Activated naive CD4-positive, alpha-beta T cell treated with anti-CD3 and anti-CD28 coated beads for 36 hours (primary cell): ENCODE measurements around the gene RGL3. TPM values are rescaled to one million over a fixed set of nuclear protein-coding genes. Genes with fewer than 3 reads are reported as not detected.
"Not testable (repeated sequence)": the region's sequence is repeated elsewhere in the genome, so short reads cannot be mapped to it uniquely, and the experiment has no call there.

ENCODE experiments used
- CTCF ChIA-PET: fragments of 350-600 bp; sonication (Branson Sonifier 250); formaldehyde crosslinking; loops from one replicate; lab custom pipeline; 2021; ENCODE audit warnings: antibody characterized with exemption; lab: Charles Lee
- DNase-seq: peaks from one replicate; pipeline ENCODE4 v3.0.0-alpha.2; 2020
- H3K27ac Mint-ChIP-seq: one replicate; pipeline ENCODE4 v1.8.0; 2021; ENCODE audit warnings: mild to moderate bottlenecking, mixed read lengths
- H3K27me3 Mint-ChIP-seq: one replicate; pipeline ENCODE4 v1.8.0; 2021; ENCODE audit warnings: low read depth, mixed read lengths
- H3K36me3 Mint-ChIP-seq: one replicate; pipeline ENCODE4 v1.8.0; 2021; ENCODE audit warnings: low read depth, mixed read lengths
- H3K4me1 Mint-ChIP-seq: one replicate; pipeline ENCODE4 v1.8.0; 2021; ENCODE audit warnings: low read depth, mixed read lengths
- H3K4me3 Mint-ChIP-seq: one replicate; pipeline ENCODE4 v1.8.0; 2021; ENCODE audit warnings: mild to moderate bottlenecking, moderate library complexity, mixed read lengths
- H3K9me3 Mint-ChIP-seq: one replicate; pipeline ENCODE4 v1.8.0; 2021; ENCODE audit warnings: mixed read lengths
- intact Hi-C: fragments of 100-400 bp; cut with micrococcal nuclease; formaldehyde crosslinking; loops from one replicate; pipeline ENCODE4 v1.15.1; 2023
- total RNA-seq, 2 experiments: library from RNA; stranded (reverse); gene quantifications; one replicate each; pipeline ENCODE4 v1.2.3, GENCODE V29; 2021

The RGL3 gene
- total RNA-seq, 2 experiments from 2014 or later = not detected

- no peaks in the 10 kb centered on the region for H3K4me1 Mint-ChIP-seq
- intact Hi-C loops = no loop called here
- H3K9me3 Mint-ChIP-seq = no peaks in the 10 kb centered on the region
- no peak overlapping the region for H3K4me3 Mint-ChIP-seq
- DNase-seq = peak; percentile 53
- no peak overlapping the region for H3K27ac Mint-ChIP-seq
- no peaks in the 10 kb centered on the region for H3K27me3 Mint-ChIP-seq
- peaks cover 25% of the 10 kb centered on the region for H3K36me3 Mint-ChIP-seq
- CTCF ChIA-PET = interaction anchor here (0.7 to 1.0 kb wide), 3 partner anchors 138 to 205 kb away, joined by 3 read pairs; no protein-coding TSS in a partner anchor
Observed at GRCh38 chr19:11446652-11447301, 27.7 kb upstream of the RGL3 start.

- CTCF ChIA-PET = interaction anchor here (0.8 kb wide), 1 partner anchor 204 kb away, joined by 3 read pairs; no protein-coding TSS in a partner anchor
- Mint-ChIP-seq H3K4me1 (no peaks in the 10 kb centered on the region), H3K36me3 (peaks cover 29% of the 10 kb centered on the region), H3K4me3 (no peak overlapping the region), H3K9me3 (no peaks in the 10 kb centered on the region), H3K27me3 (no peaks in the 10 kb centered on the region), H3K27ac (no peak overlapping the region)
- DNase-seq = no peak
- intact Hi-C loops = no loop called here
Observed at GRCh38 chr19:11446271-11446651, 27.1 kb upstream of the RGL3 start.

GRCh38 chr19:11445141-11445540 is 26.0 kb upstream of the RGL3 start:
- Mint-ChIP-seq H3K27me3 (no peaks in the 10 kb centered on the region), H3K36me3 (peaks cover 35% of the 10 kb centered on the region), H3K4me3 (no peak overlapping the region), H3K27ac (no peak overlapping the region), H3K9me3 (no peaks in the 10 kb centered on the region), H3K4me1 (peaks cover 5% of the 10 kb centered on the region)
- intact Hi-C loops = no loop called here
- CTCF ChIA-PET = interaction anchor here (0.7 kb wide), 2 partner anchors 68 to 124 kb away, joined by 3 read pairs; no protein-coding TSS in a partner anchor
- DNase-seq = no peak

GRCh38 chr19:11444059-11444458 is 24.9 kb upstream of the RGL3 start:
- Mint-ChIP-seq H3K4me1 (peaks cover 5% of the 10 kb centered on the region), H3K36me3 (peaks cover 32% of the 10 kb centered on the region), H3K27me3 (no peaks in the 10 kb centered on the region), H3K9me3 (no peaks in the 10 kb centered on the region), H3K27ac (no peak overlapping the region), H3K4me3 (no peak overlapping the region)
- CTCF ChIA-PET = interaction anchor here (0.6 to 1.4 kb wide), 4 partner anchors 9 to 236 kb away, joined by 3 to 6 read pairs (median 4); partner anchors contain the start of genes ODAD3 and PRKCSH
- intact Hi-C loops = no loop called here
- no peak for DNase-seq

- H3K27me3 Mint-ChIP-seq = no peaks in the 10 kb centered on the region
- no peak overlapping the region for H3K27ac Mint-ChIP-seq
- H3K4me1 Mint-ChIP-seq = peaks cover 27% of the 10 kb centered on the region
- no peak for DNase-seq
- no peaks in the 10 kb centered on the region for H3K9me3 Mint-ChIP-seq
- intact Hi-C loops = no loop called here
- peak overlapping the region; percentile 39 for H3K4me3 Mint-ChIP-seq
- peaks cover 42% of the 10 kb centered on the region for H3K36me3 Mint-ChIP-seq
- CTCF ChIA-PET = no interaction called here
Observed at GRCh38 chr19:11437955-11438354, 18.8 kb upstream of the RGL3 start.

GRCh38 chr19:11435833-11436313 is 16.8 kb upstream of the RGL3 start:
- peak overlapping the region; percentile 100 for H3K4me3 Mint-ChIP-seq
- H3K4me1 Mint-ChIP-seq = peaks cover 24% of the 10 kb centered on the region
- no peaks in the 10 kb centered on the region for H3K9me3 Mint-ChIP-seq
- intact Hi-C loops = loop anchor here (1.0 kb wide), 8 partner anchors 46 to 347 kb away; partner anchors contain the start of genes CCDC159, ECSIT, LDLR and SPC24
- peak; percentile 18 for DNase-seq
- H3K36me3 Mint-ChIP-seq = peaks cover 29% of the 10 kb centered on the region
- no peaks in the 10 kb centered on the region for H3K27me3 Mint-ChIP-seq
- CTCF ChIA-PET = interaction anchor here (0.6 to 1.4 kb wide), 6 partner anchors 8 to 60 kb away, joined by 3 to 6 read pairs (median 4); no protein-coding TSS in a partner anchor
- H3K27ac Mint-ChIP-seq = peak overlapping the region; percentile 93

GRCh38 chr19:11435057-11435832 is 16.1 kb upstream of the RGL3 start, which contains the start of the genes ODAD3 and PRKCSH:
Gene ODAD3, minus strand, starts transcription at chr19:11435121. Its CDS starts 105 bp downstream, at chr19:11435016.
Gene PRKCSH, plus strand, starts transcription at chr19:11435635. Its CDS starts 483 bp downstream, at chr19:11436118.
- peaks cover 22% of the 10 kb centered on the region for H3K4me1 Mint-ChIP-seq
- CTCF ChIA-PET = interaction anchor here (0.6 to 1.4 kb wide), 5 partner anchors 9 to 59 kb away, joined by 3 to 6 read pairs (median 4); no protein-coding TSS in a partner anchor
- H3K27ac Mint-ChIP-seq = peak within 1 kb of the TSS; percentile 93
- intact Hi-C loops = loop anchor here (1.0 kb wide), 8 partner anchors 47 to 346 kb away; partner anchors contain the start of genes CCDC159, ECSIT, LDLR and SPC24
- peaks cover 25% of the 10 kb centered on the region for H3K36me3 Mint-ChIP-seq
- DNase-seq = peak; percentile 99
- H3K27me3 Mint-ChIP-seq = no peaks in the 10 kb centered on the region
- no peaks in the 10 kb centered on the region for H3K9me3 Mint-ChIP-seq
- H3K4me3 Mint-ChIP-seq = peak within 1 kb of the TSS; percentile 100

GRCh38 chr19:11434703-11435056 is 15.6 kb upstream of the RGL3 start:
- Mint-ChIP-seq H3K4me3 (peak overlapping the region; percentile 100), H3K4me1 (peaks cover 22% of the 10 kb centered on the region), H3K36me3 (peaks cover 25% of the 10 kb centered on the region), H3K9me3 (no peaks in the 10 kb centered on the region), H3K27ac (peak overlapping the region; percentile 93), H3K27me3 (no peaks in the 10 kb centered on the region)
- intact Hi-C loops = loop anchor here (1.0 kb wide), 8 partner anchors 48 to 345 kb away; partner anchors contain the start of genes CCDC159, ECSIT, LDLR and SPC24
- no peak for DNase-seq
- CTCF ChIA-PET = interaction anchor here (1.0 to 1.4 kb wide), 4 partner anchors 9 to 58 kb away, joined by 3 to 6 read pairs (median 4); no protein-coding TSS in a partner anchor

GRCh38 chr19:11433526-11433925 is 14.4 kb upstream of the RGL3 start:
- Mint-ChIP-seq H3K4me1 (peaks cover 22% of the 10 kb centered on the region), H3K36me3 (peaks cover 20% of the 10 kb centered on the region)
- intact Hi-C loops, H3K27ac Mint-ChIP-seq, CTCF ChIA-PET, H3K27me3 Mint-ChIP-seq, H3K9me3 Mint-ChIP-seq, DNase-seq, H3K4me3 Mint-ChIP-seq: not testable (repeated sequence)

- CTCF ChIA-PET = no interaction called here
Observed at GRCh38 chr19:11426656-11427055, 7.5 kb upstream of the RGL3 start.

GRCh38 chr19:11425719-11426457 is 6.8 kb upstream of the RGL3 start:
- no peak for DNase-seq
- Mint-ChIP-seq H3K4me3 (no peak overlapping the region), H3K36me3 (no peaks in the 10 kb centered on the region), H3K4me1 (peaks cover 28% of the 10 kb centered on the region), H3K9me3 (no peaks in the 10 kb centered on the region), H3K27ac (no peak overlapping the region), H3K27me3 (peaks cover 31% of the 10 kb centered on the region)
- CTCF ChIA-PET = no interaction called here
- intact Hi-C loops = no loop called here

More at GRCh38 chr19:11426656-11427055, 7.5 kb upstream of the RGL3 start:
- intact Hi-C loops = no loop called here
- Mint-ChIP-seq H3K27ac (no peak overlapping the region), H3K36me3 (no peaks in the 10 kb centered on the region), H3K4me3 (no peak overlapping the region), H3K27me3 (peaks cover 23% of the 10 kb centered on the region), H3K9me3 (no peaks in the 10 kb centered on the region), H3K4me1 (peaks cover 20% of the 10 kb centered on the region)
- no peak for DNase-seq
